ENCODE measurements around the gene LPCAT2. TPM values are rescaled to one million over a fixed set of nuclear protein-coding genes. Genes with fewer than 3 reads are reported as not detected.

LPCAT2 gene
- total RNA-seq, 2 donors from 2014 or later = 6.4 to 6.8 TPM

GRCh38 chr16:55571191-55571897 is 62.5 kb downstream of the LPCAT2 start:
- H3K36me3 ChIP-seq (ENCODE audit: control insufficient read depth, insufficient read depth, low read length) = no peaks in the 10 kb centered on the region
- no peaks in the 10 kb centered on the region for H3K27me3 ChIP-seq (ENCODE audit: control insufficient read depth, insufficient read depth, low read length, poor library complexity, severe bottlenecking)
- Mint-ChIP-seq H3K4me1 (peaks cover 5% of the 10 kb centered on the region), H3K27ac (no peak overlapping the region), H3K36me3 (ENCODE audit: low read depth) (no peaks in the 10 kb centered on the region), H3K9me3 (no peaks in the 10 kb centered on the region), H3K4me3 (no peak overlapping the region), H3K27me3 (ENCODE audit: insufficient read depth) (no peaks in the 10 kb centered on the region)
- no peaks in the 10 kb centered on the region for H3K9me3 ChIP-seq (ENCODE audit: control insufficient read depth, low read length)
- no peak for TF ChIP-seq CTCF (conservative IDR thresholded peaks at IDR 0.05)
- H3K27ac ChIP-seq (ENCODE audit: low read depth, low read length) = no peak overlapping the region
- WGBS, 2 experiments (ENCODE audit: insufficient coverage in 1 of 2, insufficient read length in 1 of 2) = 33% methylated on average over 1 of the region's 1 CpG; no CpG with 5 or more reads in 1 of the 2 experiments
- no peak for DNase-seq
- H3K4me3 ChIP-seq (ENCODE audit: low read length) = no peak overlapping the region
- no peaks in the 10 kb centered on the region for H3K4me1 ChIP-seq (ENCODE audit: control insufficient read depth, insufficient read depth, low read length)
- no peak overlapping the region for H3K9ac ChIP-seq (ENCODE audit: extremely low read depth, low read length, poor library complexity, severe bottlenecking)

- WGBS, 2 experiments (ENCODE audit: insufficient coverage in 1 of 2, insufficient read length in 1 of 2) = 94 to 100% methylated on average over 1 to 4 of the region's 4 CpGs
- H3K9me3 ChIP-seq (ENCODE audit: control insufficient read depth, low read length) = no peaks in the 10 kb centered on the region
- no peaks in the 10 kb centered on the region for H3K36me3 Mint-ChIP-seq (ENCODE audit: low read depth)
- H3K9ac ChIP-seq (ENCODE audit: extremely low read depth, low read length, poor library complexity, severe bottlenecking) = no peak overlapping the region
- H3K4me1 Mint-ChIP-seq = peaks cover 5% of the 10 kb centered on the region
- no peaks in the 10 kb centered on the region for H3K27me3 Mint-ChIP-seq (ENCODE audit: insufficient read depth)
- no peak overlapping the region for H3K27ac Mint-ChIP-seq
- no peaks in the 10 kb centered on the region for H3K9me3 Mint-ChIP-seq
- TF ChIP-seq CTCF (conservative IDR thresholded peaks at IDR 0.05) = no peak
- H3K4me3 ChIP-seq (ENCODE audit: low read length) = no peak overlapping the region
- no peak overlapping the region for H3K4me3 Mint-ChIP-seq
- no peak overlapping the region for H3K27ac ChIP-seq (ENCODE audit: low read depth, low read length)
- no peak for DNase-seq
- no peaks in the 10 kb centered on the region for H3K36me3 ChIP-seq (ENCODE audit: control insufficient read depth, insufficient read depth, low read length)
- no peaks in the 10 kb centered on the region for H3K4me1 ChIP-seq (ENCODE audit: control insufficient read depth, insufficient read depth, low read length)
- no peaks in the 10 kb centered on the region for H3K27me3 ChIP-seq (ENCODE audit: control insufficient read depth, insufficient read depth, low read length, poor library complexity, severe bottlenecking)
Measured at GRCh38 chr16:55572439-55572838, 63.6 kb downstream of the LPCAT2 start.

GRCh38 chr16:55574811-55575210 is 65.9 kb downstream of the LPCAT2 start:
- Histone ChIP-seq H3K4me3 (ENCODE audit: low read length) (no peak overlapping the region), H3K27ac (ENCODE audit: low read depth, low read length) (no peak overlapping the region), H3K9me3 (ENCODE audit: control insufficient read depth, low read length) (no peaks in the 10 kb centered on the region), H3K9ac (ENCODE audit: extremely low read depth, low read length, poor library complexity, severe bottlenecking) (no peak overlapping the region), H3K36me3 (ENCODE audit: control insufficient read depth, insufficient read depth, low read length) (no peaks in the 10 kb centered on the region), H3K4me1 (ENCODE audit: control insufficient read depth, insufficient read depth, low read length) (no peaks in the 10 kb centered on the region), H3K27me3 (ENCODE audit: control insufficient read depth, insufficient read depth, low read length, poor library complexity, severe bottlenecking) (no peaks in the 10 kb centered on the region)
- no peak for TF ChIP-seq CTCF (conservative IDR thresholded peaks at IDR 0.05)
- no peaks in the 10 kb centered on the region for H3K27me3 Mint-ChIP-seq (ENCODE audit: insufficient read depth)
- DNase-seq = no peak
- H3K36me3 Mint-ChIP-seq (ENCODE audit: low read depth) = peaks cover 4% of the 10 kb centered on the region
- H3K9me3 Mint-ChIP-seq = no peaks in the 10 kb centered on the region
- peaks cover 5% of the 10 kb centered on the region for H3K4me1 Mint-ChIP-seq
- H3K27ac Mint-ChIP-seq = no peak overlapping the region
- WGBS, 2 experiments (ENCODE audit: insufficient coverage in 1 of 2, insufficient read length in 1 of 2) = 91% methylated on average over 2 of the region's 2 CpGs; no CpG with 5 or more reads in 1 of the 2 experiments
- no peak overlapping the region for H3K4me3 Mint-ChIP-seq
